GM23338 (cell line): ENCODE measurements around the gene CD82. TPM values are rescaled to one million over a fixed set of nuclear protein-coding genes. Genes with fewer than 3 reads are reported as not detected.

Experiments used
- ATAC-seq: fragments of 200-7000 bp; cut with Tn5 transposase; 3 replicates; pipeline ENCODE4 v1.9.1; 2020
- DNase-seq: peaks from one replicate; pipeline ENCODE4 v3.0.0-alpha.2; 2015; ENCODE audit warnings: low spot score
- H2AFZ ChIP-seq: fragments of 200-600 bp; sonication (generic); 2 replicates; pipeline ENCODE4 v1.8.0; 2016; ENCODE audit warnings: antibody characterized with exemption, mild to moderate bottlenecking, moderate library complexity
- H3F3A ChIP-seq: fragments of 200-600 bp; sonication (generic); replicated peaks from 2 replicates; pipeline ENCODE4 v1.8.0; 2017; ENCODE audit warnings: antibody characterized with exemption, mixed run types, low read depth
- H3K27ac ChIP-seq: fragments of 200-600 bp; sonication (generic); 2 replicates; pipeline ENCODE4 v1.6.1; 2016; ENCODE audit warnings: low read depth
- H3K27me3 ChIP-seq: fragments of 200-600 bp; sonication (generic); 2 replicates; pipeline ENCODE4 v1.8.0; 2016; ENCODE audit warnings: mild to moderate bottlenecking, mixed run types, moderate library complexity; ENCODE audit not compliant: insufficient read depth
- H3K36me3 ChIP-seq: fragments of 200-600 bp; sonication (generic); 2 replicates; pipeline ENCODE4 v1.8.0; 2016; ENCODE audit warnings: mild to moderate bottlenecking; ENCODE audit not compliant: insufficient read depth
- H3K4me1 ChIP-seq: fragments of 200-600 bp; sonication (generic); 2 replicates; pipeline ENCODE4 v1.8.0; 2016; ENCODE audit warnings: mild to moderate bottlenecking, moderate library complexity; ENCODE audit not compliant: insufficient read depth
- H3K4me2 ChIP-seq: fragments of 200-600 bp; sonication (generic); 2 replicates; pipeline ENCODE4 v1.7.1; 2017; ENCODE audit warnings: mixed run types
- H3K4me3 ChIP-seq: fragments of 200-600 bp; sonication (generic); 2 replicates; pipeline ENCODE4 v1.6.1; 2016; ENCODE audit warnings: mixed run types
- H3K79me2 ChIP-seq: fragments of 200-600 bp; sonication (generic); replicated peaks from 2 replicates; pipeline ENCODE4 v1.8.0; 2017; ENCODE audit warnings: mild to moderate bottlenecking; ENCODE audit not compliant: insufficient read depth
- H3K9me2 ChIP-seq: fragments of 200-600 bp; sonication (generic); 2 replicates; pipeline ENCODE4 v1.8.0; 2017; ENCODE audit not compliant: insufficient read depth
- H4K20me1 ChIP-seq: fragments of 200-600 bp; sonication (generic); replicated peaks from 2 replicates; pipeline ENCODE4 v1.8.0; 2017; ENCODE audit warnings: mild to moderate bottlenecking; ENCODE audit not compliant: insufficient read depth
- H3K27ac Mint-ChIP-seq: 2 replicates; pipeline ENCODE4 v1.8.0; 2020; ENCODE audit warnings: inconsistent platforms, mild to moderate bottlenecking, moderate library complexity, mixed read lengths
- H3K27me3 Mint-ChIP-seq: 3 replicates; pipeline ENCODE4 v1.8.0; 2022; ENCODE audit warnings: low read depth, mild to moderate bottlenecking, moderate library complexity, mixed read lengths, inconsistent platforms; ENCODE audit not compliant: insufficient read depth, poor library complexity
- H3K36me3 Mint-ChIP-seq: 3 replicates; pipeline ENCODE4 v1.8.0; 2021; ENCODE audit warnings: low read depth, mild to moderate bottlenecking, inconsistent platforms, moderate library complexity, mixed read lengths
- H3K4me1 Mint-ChIP-seq: 3 replicates; pipeline ENCODE4 v1.8.0; 2020; ENCODE audit warnings: mild to moderate bottlenecking, inconsistent platforms, mixed read lengths
- H3K4me3 Mint-ChIP-seq: 3 replicates; pipeline ENCODE4 v1.8.0; 2021; ENCODE audit warnings: moderate library complexity, mild to moderate bottlenecking, inconsistent platforms, mixed read lengths
- H3K9me3 Mint-ChIP-seq: 3 replicates; pipeline ENCODE4 v1.8.0; 2020; ENCODE audit warnings: moderate library complexity, mild to moderate bottlenecking, inconsistent platforms, mixed read lengths
- CREB1 ChIP-seq: fragments of 250-450 bp; sonication (Bioruptor Pico); IDR thresholded peaks from 2 replicates; pipeline ENCODE4 v1.5.0; 2020; ENCODE audit warnings: low read depth, mild to moderate bottlenecking, moderate library complexity
- CTCF ChIP-seq, 2 experiments: fragments of 200-600 bp in 1 of 2; sonication (generic) in 1 of 2; conservative IDR thresholded peaks; 2 replicates each; pipeline versions ENCODE4 v1.5.1 to v1.6.1; 2016 to 2017; ENCODE audit warnings: antibody characterized with exemption in 2 of 2, low read depth in 2 of 2, mild to moderate bottlenecking in 2 of 2, moderate library complexity in 1 of 2
- ETS1 ChIP-seq: IDR thresholded peaks from 2 replicates; pipeline ENCODE4 v1.6.1; 2016; ENCODE audit warnings: antibody characterized with exemption
- EZH2 ChIP-seq: fragments of 200-600 bp; sonication (generic); IDR thresholded peaks from one replicate; pipeline ENCODE4 v1.8.0; 2017; ENCODE audit warnings: antibody characterized with exemption, mild to moderate bottlenecking, low read depth; ENCODE audit not compliant: unreplicated experiment
- EZH2phosphoT487 ChIP-seq: fragments of 200-600 bp; sonication (generic); IDR thresholded peaks from one replicate; pipeline ENCODE4 v1.8.1; 2018; ENCODE audit warnings: antibody characterized with exemption; ENCODE audit not compliant: unreplicated experiment
- JUNB ChIP-seq: IDR thresholded peaks from one replicate; pipeline ENCODE4 v1.6.1; 2016; ENCODE audit warnings: antibody characterized with exemption; ENCODE audit not compliant: unreplicated experiment
- NANOG ChIP-seq: IDR thresholded peaks from 2 replicates; pipeline ENCODE4 v1.6.1; 2016; ENCODE audit warnings: antibody characterized with exemption, borderline replicate concordance
- POLR2AphosphoS5 ChIP-seq: IDR thresholded peaks from 2 replicates; pipeline ENCODE4 v1.6.1; 2016; ENCODE audit warnings: antibody characterized with exemption, low read depth
- REST ChIP-seq: IDR thresholded peaks from one replicate; pipeline ENCODE4 v1.6.1; 2018; ENCODE audit warnings: antibody characterized with exemption; ENCODE audit not compliant: unreplicated experiment
- STAT1 ChIP-seq: IDR thresholded peaks from one replicate; pipeline ENCODE4 v1.6.1; 2016; ENCODE audit warnings: antibody characterized with exemption; ENCODE audit not compliant: unreplicated experiment
- ZNF114 ChIP-seq: fragments of 250-450 bp; sonication (Bioruptor Pico); IDR thresholded peaks from 2 replicates; pipeline ENCODE4 v1.5.0; 2020; ENCODE audit warnings: mild to moderate bottlenecking, moderate library complexity
- ZNF331 ChIP-seq: fragments of 250-450 bp; sonication (Bioruptor Pico); IDR thresholded peaks from 2 replicates; pipeline ENCODE4 v1.5.0; 2020; ENCODE audit warnings: low read depth, mild to moderate bottlenecking, moderate library complexity
- ZNF462 ChIP-seq: fragments of 250-450 bp; sonication (Bioruptor Pico); IDR thresholded peaks from 2 replicates; pipeline ENCODE4 v1.5.0; 2020; ENCODE audit warnings: mild to moderate bottlenecking, moderate library complexity
- polyA plus RNA-seq: library from polyadenylated mRNA; unstranded; fragments of >200 nt; fragmentation: Nextera tagmentation; extraction: Ambion mirVana; gene quantifications from 2 replicates; pipeline ENCODE4 v1.2.1, GENCODE V29; 2016
- total RNA-seq: library from RNA; depleted of rRNA; stranded (reverse); fragments of >200 nt; shearing (Covaris generic); gene quantifications from 2 replicates; pipeline ENCODE4 v1.2.3, GENCODE V29; 2014

The CD82 gene
- total and polyA plus RNA-seq, 2 experiments from 2014 or later: 4.4 to 4.9 TPM

- peaks cover 19% of the 10 kb centered on the region for H3K4me1 ChIP-seq
- H3K9me2 ChIP-seq: no peaks in the 10 kb centered on the region
- ATAC-seq (no peak), DNase-seq (no peak)
- no peaks in the 10 kb centered on the region for H3K27me3 ChIP-seq
- no peak overlapping the region for H3K4me2 ChIP-seq
- H3K4me3 ChIP-seq: no peak overlapping the region
- TF ChIP-seq JUNB (no peak), ETS1 (no peak), STAT1 (no peak), NANOG (no peak), ZNF331 (no peak), REST (no peak), EZH2 (no peak), CREB1 (CRISPR knock-in tag) (no peak), POLR2AphosphoS5 (no peak), ZNF462 (CRISPR knock-in tag) (no peak), CTCF (conservative IDR thresholded peaks at IDR 0.05; ENCODE audit: low read depth in 2 of 2) (no peak), ZNF114 (CRISPR knock-in tag) (no peak), EZH2phosphoT487 (no peak)
- Mint-ChIP-seq H3K9me3 (peaks cover 4% of the 10 kb centered on the region), H3K27ac (no peak overlapping the region), H3K4me3 (no peak overlapping the region), H3K4me1 (peaks cover 20% of the 10 kb centered on the region), H3K36me3 (peaks cover 3% of the 10 kb centered on the region; the same call in 1 of the 3 replicates), H3K27me3 (peaks cover 5% of the 10 kb centered on the region)
- no peak overlapping the region for H3K27ac ChIP-seq
- H2AFZ ChIP-seq: no peak overlapping the region
- H4K20me1 ChIP-seq: no peaks in the 10 kb centered on the region
- no peaks in the 10 kb centered on the region for H3F3A ChIP-seq
- H3K79me2 ChIP-seq: no peaks in the 10 kb centered on the region
- no peaks in the 10 kb centered on the region for H3K36me3 ChIP-seq
These were observed 72.0 kb downstream of the CD82 start for GRCh38 chr11:44637487-44637886.
